Activated T-cell treated with anti-CD3 and anti-CD28 coated beads, Interleukin-2, amount 50 U/mL, for 24 hours (primary cell): ENCODE data around the gene PLCD3.
A peak's percentile ranks its signal among the peaks of the same experiment; 100 is the strongest.

ENCODE experiments used
- DNase-seq: peaks from one replicate; pipeline ENCODE4 v3.0.0-alpha.2; 2020
- H3K27ac Mint-ChIP-seq: 2 replicates; pipeline ENCODE4 v1.8.0; 2020; ENCODE audit warnings: mild to moderate bottlenecking, mixed read lengths
- H3K27me3 Mint-ChIP-seq: 2 replicates; pipeline ENCODE4 v1.8.0; 2020; ENCODE audit warnings: mixed read lengths
- H3K36me3 Mint-ChIP-seq: 2 replicates; pipeline ENCODE4 v1.8.0; 2020; ENCODE audit warnings: low read depth, mixed read lengths
- H3K4me1 Mint-ChIP-seq: 2 replicates; pipeline ENCODE4 v1.8.0; 2020; ENCODE audit warnings: low read depth, mixed read lengths
- H3K4me3 Mint-ChIP-seq: 2 replicates; pipeline ENCODE4 v1.8.0; 2020; ENCODE audit warnings: mild to moderate bottlenecking, moderate library complexity, mixed read lengths
- H3K9me3 Mint-ChIP-seq: 2 replicates; pipeline ENCODE4 v1.8.0; 2020; ENCODE audit warnings: mixed read lengths

Gene PLCD3, protein sequence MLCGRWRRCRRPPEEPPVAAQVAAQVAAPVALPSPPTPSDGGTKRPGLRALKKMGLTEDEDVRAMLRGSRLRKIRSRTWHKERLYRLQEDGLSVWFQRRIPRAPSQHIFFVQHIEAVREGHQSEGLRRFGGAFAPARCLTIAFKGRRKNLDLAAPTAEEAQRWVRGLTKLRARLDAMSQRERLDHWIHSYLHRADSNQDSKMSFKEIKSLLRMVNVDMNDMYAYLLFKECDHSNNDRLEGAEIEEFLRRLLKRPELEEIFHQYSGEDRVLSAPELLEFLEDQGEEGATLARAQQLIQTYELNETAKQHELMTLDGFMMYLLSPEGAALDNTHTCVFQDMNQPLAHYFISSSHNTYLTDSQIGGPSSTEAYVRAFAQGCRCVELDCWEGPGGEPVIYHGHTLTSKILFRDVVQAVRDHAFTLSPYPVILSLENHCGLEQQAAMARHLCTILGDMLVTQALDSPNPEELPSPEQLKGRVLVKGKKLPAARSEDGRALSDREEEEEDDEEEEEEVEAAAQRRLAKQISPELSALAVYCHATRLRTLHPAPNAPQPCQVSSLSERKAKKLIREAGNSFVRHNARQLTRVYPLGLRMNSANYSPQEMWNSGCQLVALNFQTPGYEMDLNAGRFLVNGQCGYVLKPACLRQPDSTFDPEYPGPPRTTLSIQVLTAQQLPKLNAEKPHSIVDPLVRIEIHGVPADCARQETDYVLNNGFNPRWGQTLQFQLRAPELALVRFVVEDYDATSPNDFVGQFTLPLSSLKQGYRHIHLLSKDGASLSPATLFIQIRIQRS

DNA sequence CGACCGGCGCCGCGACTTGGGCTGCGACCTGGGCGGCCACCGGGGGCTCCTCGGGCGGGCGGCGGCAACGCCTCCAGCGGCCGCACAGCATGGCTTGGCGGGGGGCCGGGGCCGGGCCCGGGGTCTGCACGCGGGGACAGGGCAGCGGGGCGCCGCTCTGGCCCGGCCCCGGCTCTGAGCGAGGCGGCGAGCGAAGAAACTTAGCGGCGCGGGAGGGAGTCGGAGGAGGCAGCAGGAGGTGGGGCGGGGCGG, at the start of gene PLCD3:
Gene PLCD3 (minus strand): TSS at position 196 of the 252 bp plus-strand sequence. CDS start 105 bp downstream, at position 91.
- no peak for DNase-seq
- Mint-ChIP-seq H3K4me3 (peak within 1 kb of the TSS; percentile 83), H3K27ac (peak within 1 kb of the TSS; percentile 88), H3K9me3 (no peaks in the 10 kb centered on the region), H3K36me3 (peaks cover 2% of the 10 kb centered on the region), H3K4me1 (peaks cover 20% of the 10 kb centered on the region), H3K27me3 (peaks cover 4% of the 10 kb centered on the region)

DNA sequence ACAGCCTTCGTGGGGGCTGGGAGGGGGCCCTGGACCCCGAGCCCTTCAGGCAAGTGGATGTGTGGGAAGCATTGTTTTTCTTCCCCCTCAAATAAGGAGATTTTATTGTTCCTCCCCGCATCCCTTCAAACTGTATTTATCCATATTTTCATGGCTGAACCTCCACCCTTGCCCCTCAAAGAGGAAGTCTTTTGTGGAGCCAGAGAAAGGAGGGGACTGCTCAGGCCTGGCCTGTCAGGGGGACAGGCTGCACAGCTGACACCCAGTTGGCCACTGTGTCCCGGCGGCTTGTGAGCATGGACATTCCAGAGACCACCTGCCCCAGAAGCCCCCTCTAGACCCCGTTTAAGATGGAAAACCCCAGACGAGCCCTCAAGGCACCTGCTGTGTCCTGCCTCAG, 45.2 kb upstream of the PLCD3 start:
- no peak overlapping the region for H3K27ac Mint-ChIP-seq

DNA sequence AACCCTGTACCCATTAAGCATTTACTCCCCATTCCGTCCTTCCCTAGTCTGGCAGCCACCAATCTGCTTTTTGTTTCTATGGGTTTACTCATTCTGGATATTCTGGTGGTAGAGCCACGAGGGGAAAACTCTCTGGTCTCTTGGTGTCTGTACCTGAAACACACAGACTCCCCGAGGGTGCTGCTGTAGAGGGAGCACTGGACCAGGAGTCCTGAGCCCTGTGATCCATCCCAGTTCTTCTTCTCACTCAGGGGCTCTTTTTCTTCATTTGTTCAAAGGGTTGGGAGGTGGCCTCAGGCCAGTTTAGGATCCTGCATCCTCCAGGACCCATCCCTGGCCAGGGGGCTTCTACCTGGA, 43.4 kb upstream of the PLCD3 start:
- Mint-ChIP-seq H3K4me3 (no peak overlapping the region), H3K27me3 (no peaks in the 10 kb centered on the region), H3K4me1 (peaks cover 22% of the 10 kb centered on the region), H3K27ac (peak overlapping the region; percentile 64), H3K36me3 (no peaks in the 10 kb centered on the region), H3K9me3 (no peaks in the 10 kb centered on the region)
- DNase-seq, result no peak

More for the DNA sequence above, 45.2 kb upstream of the PLCD3 start:
- Mint-ChIP-seq H3K36me3 (no peaks in the 10 kb centered on the region), H3K4me3 (no peak overlapping the region), H3K9me3 (no peaks in the 10 kb centered on the region), H3K27me3 (no peaks in the 10 kb centered on the region), H3K4me1 (peaks cover 6% of the 10 kb centered on the region)
- no peak for DNase-seq

DNA sequence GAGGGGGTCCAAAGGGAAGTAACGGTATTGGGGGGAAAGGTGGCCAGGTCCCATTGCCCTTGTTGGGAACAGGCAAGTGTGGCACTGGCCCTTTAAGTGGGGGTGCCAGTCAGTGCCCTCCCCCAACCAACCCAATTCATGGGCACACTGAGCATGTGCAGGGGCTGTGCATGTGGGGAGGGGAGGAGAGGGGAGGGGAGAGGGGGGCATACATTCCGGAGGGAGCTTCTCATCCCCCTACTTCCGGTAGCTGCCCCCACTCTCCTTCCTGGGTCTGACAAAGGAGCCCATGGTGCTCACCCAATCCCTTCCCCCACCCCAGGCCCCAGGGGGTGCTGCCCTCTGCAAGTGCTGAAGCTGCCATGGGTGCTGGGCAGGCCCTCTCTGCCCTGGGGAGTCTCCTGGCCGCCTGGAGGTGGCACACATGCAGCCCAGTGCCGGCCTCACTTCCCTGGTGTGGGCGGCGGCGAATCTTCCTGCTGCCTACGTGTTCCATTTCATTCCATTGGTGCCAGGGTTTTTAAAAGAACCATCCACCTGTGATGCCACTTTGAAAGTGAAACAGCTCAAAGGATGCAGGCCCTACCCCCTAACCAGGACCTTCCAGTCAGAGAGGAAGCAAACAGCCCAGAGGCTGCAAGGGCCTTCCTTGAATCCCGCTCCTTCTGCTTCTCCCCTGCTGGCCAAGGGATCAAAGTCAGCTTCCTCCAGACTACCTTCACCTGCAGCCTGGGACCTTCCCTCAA, 40.4 kb upstream of the PLCD3 start:
- Mint-ChIP-seq H3K9me3 (no peaks in the 10 kb centered on the region), H3K4me3 (peak overlapping the region; percentile 71), H3K4me1 (peaks cover 26% of the 10 kb centered on the region), H3K36me3 (no peaks in the 10 kb centered on the region), H3K27me3 (no peaks in the 10 kb centered on the region), H3K27ac (peak overlapping the region; percentile 91)
- peak; percentile 80 for DNase-seq

DNA sequence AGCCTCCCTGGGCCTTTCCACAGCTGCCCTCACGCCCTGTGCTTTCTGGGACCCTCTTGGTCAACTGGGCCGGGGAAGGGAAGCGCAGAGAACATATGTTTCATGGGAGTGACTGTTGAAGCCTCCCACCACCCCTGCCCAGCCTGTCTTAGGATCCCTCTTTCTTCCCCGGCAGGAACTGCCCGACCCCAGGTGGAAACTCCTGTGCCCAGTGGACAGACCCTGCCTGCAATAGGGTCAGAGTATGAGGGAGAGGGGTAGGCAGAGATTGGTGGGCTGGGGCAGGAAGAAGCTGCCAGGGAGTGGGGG, 39.9 kb upstream of the PLCD3 start:
- DNase-seq, result no peak
- no peaks in the 10 kb centered on the region for H3K36me3 Mint-ChIP-seq
- H3K9me3 Mint-ChIP-seq, result no peaks in the 10 kb centered on the region
- H3K4me3 Mint-ChIP-seq, result no peak overlapping the region
- H3K27me3 Mint-ChIP-seq, result no peaks in the 10 kb centered on the region
- peaks cover 26% of the 10 kb centered on the region for H3K4me1 Mint-ChIP-seq
- H3K27ac Mint-ChIP-seq, result peak overlapping the region; percentile 91

DNA sequence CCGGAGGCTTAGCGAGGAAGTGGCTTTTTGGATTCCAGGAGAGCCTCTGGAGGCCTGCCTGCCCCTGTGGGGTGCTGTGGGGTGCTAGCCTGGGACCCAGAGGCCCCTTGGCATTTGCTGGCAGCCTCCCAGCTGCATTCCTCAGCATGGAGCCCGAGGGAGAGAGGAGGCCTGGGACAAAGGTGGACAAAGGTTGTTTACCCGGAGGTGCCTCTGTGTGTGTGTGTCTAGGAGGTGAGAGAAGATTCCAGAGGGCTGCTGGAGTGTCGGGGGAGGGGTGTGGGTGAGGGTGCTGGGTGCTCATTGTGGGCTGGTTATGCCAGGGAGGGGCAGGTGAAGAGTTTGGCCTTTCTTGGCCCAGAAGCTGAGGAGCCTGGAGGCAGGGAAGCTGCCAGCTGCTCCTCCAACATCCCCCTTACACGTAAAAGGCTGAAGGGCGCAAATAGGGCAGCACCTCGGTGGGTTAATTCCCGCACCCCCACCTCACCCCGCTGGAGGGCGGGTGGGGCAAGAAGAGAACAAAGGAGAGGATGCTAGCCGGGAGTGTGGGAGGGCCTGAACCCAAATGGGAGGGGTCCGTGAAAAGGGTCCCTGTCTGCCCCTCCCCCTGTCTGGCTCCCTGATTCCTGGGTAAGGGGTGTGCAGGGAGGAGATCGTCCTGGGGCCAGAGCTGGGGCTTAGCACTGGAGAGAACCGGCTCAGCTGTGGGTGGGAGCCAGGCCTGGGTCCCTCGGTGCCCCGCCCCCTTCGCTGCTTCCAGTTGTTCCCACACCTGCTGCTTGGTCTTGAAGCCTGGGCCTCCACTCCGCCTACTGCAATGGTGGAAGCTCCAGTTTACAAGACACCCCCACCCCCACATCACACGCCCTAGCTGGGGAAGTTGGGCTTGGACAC, 39.3 kb upstream of the PLCD3 start:
- DNase-seq, result no peak
- no peak overlapping the region for H3K4me3 Mint-ChIP-seq

DNA sequence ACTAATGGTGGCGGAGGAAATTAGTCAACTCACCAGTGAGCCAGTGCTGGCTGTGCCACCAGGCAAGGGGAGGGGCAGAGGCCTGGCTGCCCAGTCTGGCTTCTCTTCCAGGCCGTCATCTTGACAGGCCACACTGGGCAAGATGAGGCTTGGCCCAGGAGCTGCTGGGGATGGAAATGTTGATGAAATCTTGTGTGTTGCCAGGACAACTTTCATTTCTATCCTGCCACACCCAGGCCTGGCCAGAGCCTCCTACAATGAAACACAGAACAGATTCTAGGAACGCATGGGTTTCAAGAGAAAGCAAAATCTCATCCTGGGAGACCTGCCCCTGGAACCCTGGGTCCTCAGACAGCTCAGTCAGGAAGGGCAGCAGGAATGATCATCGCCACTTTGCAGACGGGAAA, 38.6 kb upstream of the PLCD3 start:
- H3K36me3 Mint-ChIP-seq, result no peaks in the 10 kb centered on the region
- H3K27me3 Mint-ChIP-seq, result no peaks in the 10 kb centered on the region
- no peak for DNase-seq
- H3K9me3 Mint-ChIP-seq, result no peaks in the 10 kb centered on the region
- peaks cover 26% of the 10 kb centered on the region for H3K4me1 Mint-ChIP-seq
- peak overlapping the region; percentile 78 for H3K27ac Mint-ChIP-seq
- no peak overlapping the region for H3K4me3 Mint-ChIP-seq

More for the DNA sequence above, 39.3 kb upstream of the PLCD3 start:
- Mint-ChIP-seq H3K9me3 (no peaks in the 10 kb centered on the region), H3K27ac (peak overlapping the region; percentile 91), H3K4me1 (peaks cover 26% of the 10 kb centered on the region), H3K27me3 (no peaks in the 10 kb centered on the region), H3K36me3 (no peaks in the 10 kb centered on the region)

DNA sequence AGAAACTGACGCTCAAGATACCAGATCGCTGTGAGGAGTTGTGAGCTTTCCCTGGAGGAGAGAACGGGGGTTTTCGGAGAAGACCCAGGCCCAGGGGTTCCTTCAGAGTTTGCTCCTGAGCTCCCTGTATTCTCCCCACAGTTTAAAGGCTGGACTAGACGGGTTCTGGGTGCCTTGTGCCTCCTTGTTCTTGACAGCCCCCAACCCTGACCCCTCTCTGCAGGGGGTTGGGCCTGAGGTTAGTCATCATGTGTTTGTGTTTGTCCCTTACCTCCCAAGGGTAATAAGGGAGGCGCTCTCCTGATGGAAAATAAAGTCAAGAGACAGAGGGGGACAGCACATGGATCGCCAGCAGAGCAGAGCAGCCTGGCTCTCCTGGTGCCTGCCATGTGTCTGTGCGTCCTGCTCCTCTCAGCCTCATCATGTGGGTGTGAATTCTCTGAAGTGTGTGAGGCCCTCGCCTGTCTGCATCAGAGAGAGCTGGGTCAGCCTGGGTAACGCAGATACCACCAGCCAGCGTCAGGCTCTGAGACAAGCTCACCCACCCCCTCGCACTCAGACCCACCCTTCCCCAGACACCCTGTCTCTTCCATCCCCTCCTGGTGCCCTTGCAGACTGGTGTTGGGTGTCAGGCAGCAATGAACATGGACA, 38.1 kb upstream of the PLCD3 start:
- DNase-seq, result no peak
- Mint-ChIP-seq H3K9me3 (no peaks in the 10 kb centered on the region), H3K36me3 (no peaks in the 10 kb centered on the region), H3K27me3 (no peaks in the 10 kb centered on the region), H3K27ac (peak overlapping the region; percentile 78), H3K4me3 (no peak overlapping the region), H3K4me1 (peaks cover 27% of the 10 kb centered on the region)

DNA sequence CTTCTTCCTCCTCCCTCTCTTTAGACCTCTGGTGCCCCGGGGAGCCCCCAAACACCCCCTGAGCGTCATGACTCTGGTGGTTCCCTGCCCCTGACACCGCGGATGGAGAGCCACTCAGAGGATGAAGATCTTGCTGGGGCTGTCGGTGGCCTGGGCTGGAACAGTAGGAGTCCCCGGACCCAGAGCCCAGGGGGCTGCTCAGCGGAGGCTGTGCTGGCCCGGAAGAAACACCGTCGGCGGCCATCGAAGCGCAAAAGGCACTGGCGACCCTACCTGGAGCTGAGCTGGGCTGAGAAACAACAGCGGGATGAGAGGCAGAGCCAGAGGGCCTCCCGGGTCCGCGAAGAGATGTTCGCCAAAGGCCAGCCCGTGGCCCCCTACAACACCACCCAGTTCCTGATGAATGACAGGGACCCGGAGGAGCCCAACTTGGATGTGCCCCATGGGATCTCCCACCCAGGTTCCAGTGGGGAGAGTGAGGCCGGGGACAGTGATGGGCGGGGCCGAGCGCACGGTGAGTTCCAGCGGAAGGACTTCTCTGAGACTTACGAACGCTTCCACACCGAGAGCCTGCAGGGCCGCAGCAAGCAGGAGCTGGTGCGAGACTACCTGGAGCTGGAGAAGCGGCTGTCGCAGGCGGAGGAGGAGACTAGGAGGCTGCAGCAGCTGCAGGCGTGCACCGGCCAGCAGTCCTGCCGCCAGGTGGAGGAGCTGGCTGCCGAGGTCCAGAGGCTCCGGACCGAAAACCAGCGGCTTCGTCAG, 36.9 kb upstream of the PLCD3 start:
- no peak for DNase-seq
- no peaks in the 10 kb centered on the region for H3K36me3 Mint-ChIP-seq
- H3K9me3 Mint-ChIP-seq, result no peaks in the 10 kb centered on the region
- H3K27me3 Mint-ChIP-seq, result no peaks in the 10 kb centered on the region
- no peak overlapping the region for H3K27ac Mint-ChIP-seq
- H3K4me3 Mint-ChIP-seq, result no peak overlapping the region
- peaks cover 31% of the 10 kb centered on the region for H3K4me1 Mint-ChIP-seq

DNA sequence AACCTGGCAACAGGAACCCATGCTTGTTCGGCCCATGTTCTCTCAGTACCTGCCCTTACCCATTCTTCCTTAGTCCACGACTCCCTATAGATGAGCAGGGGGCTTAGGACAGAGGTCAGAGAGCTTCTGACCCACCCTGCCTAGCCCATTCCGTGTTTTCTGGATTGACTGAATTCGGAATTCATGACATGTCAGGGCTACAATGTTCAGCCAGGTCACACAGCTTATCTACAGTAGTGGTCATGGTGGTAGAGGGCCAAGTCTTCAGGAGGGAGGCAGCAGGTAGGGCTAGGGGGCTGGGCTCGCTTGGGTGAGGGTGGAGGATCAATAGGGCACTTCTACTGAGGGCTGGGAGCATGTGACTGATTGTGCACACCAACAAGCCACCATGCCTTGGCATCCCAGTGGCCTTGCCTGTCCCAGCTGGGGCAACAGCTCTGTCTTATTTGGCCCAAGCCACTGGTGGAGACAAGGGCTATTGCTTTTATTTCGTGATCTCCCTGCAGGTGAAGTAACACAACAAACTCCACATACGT, 32.5 kb upstream of the PLCD3 start:
- H3K4me3 Mint-ChIP-seq, result no peak overlapping the region
- H3K9me3 Mint-ChIP-seq, result no peaks in the 10 kb centered on the region
- no peaks in the 10 kb centered on the region for H3K27me3 Mint-ChIP-seq
- no peak for DNase-seq
- peaks cover 12% of the 10 kb centered on the region for H3K36me3 Mint-ChIP-seq
- H3K4me1 Mint-ChIP-seq, result peaks cover 18% of the 10 kb centered on the region
- no peak overlapping the region for H3K27ac Mint-ChIP-seq

DNA sequence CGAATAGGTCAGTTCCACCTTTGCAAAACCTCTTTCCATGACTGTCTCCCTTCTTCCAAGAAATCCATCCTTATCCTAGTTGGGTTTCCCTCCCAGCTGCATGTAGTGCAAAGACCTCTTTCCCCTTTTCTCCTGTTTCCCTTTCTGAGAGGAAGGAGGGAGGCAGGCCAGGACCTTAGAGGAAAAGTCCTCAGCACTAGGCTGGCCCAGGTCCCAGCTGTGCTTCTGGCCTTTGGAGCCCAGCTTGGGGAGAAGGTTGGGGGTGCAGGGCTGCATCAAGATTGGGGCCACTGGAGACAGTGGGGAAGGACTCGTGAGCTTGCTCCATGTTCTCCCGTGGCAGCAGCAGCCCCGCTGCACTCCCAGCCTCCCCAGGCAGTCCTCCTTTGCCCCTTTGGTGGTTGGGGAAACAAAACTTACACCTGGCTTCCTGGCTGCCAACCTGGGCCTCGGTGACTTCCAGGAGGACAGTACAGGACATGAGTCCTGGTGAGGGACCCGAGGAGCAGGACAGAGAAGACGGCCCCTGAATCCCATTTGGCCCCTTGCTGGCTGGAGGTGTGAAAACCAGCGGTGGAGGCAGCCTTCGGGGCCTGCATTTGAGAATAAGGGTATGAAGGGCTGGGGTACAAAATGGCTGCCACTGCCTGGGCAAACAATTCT, 29.8 kb upstream of the PLCD3 start:
- no peak for DNase-seq
- Mint-ChIP-seq H3K27ac (peak overlapping the region; percentile 97), H3K27me3 (no peaks in the 10 kb centered on the region), H3K36me3 (peaks cover 35% of the 10 kb centered on the region), H3K4me1 (peaks cover 39% of the 10 kb centered on the region), H3K4me3 (peak overlapping the region; percentile 97), H3K9me3 (no peaks in the 10 kb centered on the region)

DNA sequence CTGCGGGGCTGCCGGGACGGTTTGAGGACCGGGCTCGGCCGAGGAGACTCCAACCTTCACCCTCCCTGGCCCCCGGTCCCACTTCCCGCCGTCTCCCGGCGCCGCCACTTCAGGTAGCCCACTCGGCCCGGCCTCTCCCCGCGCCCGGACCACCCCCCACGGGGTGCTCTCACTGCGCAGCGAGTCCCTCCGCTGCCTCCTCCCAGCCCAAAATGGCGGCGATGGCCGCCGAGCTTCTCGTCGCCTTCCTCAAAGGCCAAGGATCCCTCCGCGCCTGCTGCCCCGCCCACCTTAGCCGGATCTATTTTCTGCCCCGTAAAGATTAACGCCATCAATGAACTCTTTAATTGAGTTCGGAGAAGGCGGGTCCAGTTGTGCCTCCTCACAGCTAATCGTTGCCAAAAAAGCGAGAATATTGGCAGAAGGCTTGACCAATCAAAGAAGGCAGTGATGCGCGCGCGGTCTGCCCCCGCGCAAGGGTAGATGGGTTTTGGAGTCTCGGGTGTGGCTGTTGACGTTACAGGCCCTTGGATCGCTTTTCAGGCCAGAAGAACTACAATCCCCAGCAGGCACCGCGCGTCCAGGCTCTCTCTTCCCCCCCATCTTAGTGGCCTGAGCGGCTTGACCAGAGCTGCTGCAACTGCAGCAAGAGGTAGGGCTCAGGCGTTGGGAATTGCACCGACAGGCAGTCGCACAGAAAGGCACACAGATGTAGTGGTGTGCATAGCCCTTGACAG, 29.1 kb upstream of the PLCD3 start, which contains the start of gene HEXIM2:
Gene HEXIM2 (plus strand): TSS at position 588 of the 737 bp plus-strand sequence. CDS start 919 bp downstream, outside the sequence.
- peaks cover 40% of the 10 kb centered on the region for H3K4me1 Mint-ChIP-seq
- DNase-seq, result peak; percentile 99
- H3K27ac Mint-ChIP-seq, result peak within 1 kb of the TSS; percentile 97
- no peaks in the 10 kb centered on the region for H3K27me3 Mint-ChIP-seq
- H3K9me3 Mint-ChIP-seq, result no peaks in the 10 kb centered on the region
- H3K36me3 Mint-ChIP-seq, result peaks cover 35% of the 10 kb centered on the region
- H3K4me3 Mint-ChIP-seq, result peak within 1 kb of the TSS; percentile 97
